22Rv1 (cell line): ENCODE measurements around the gene TMEM207.

Source experiments
- CTCF ChIP-seq: fragments of 450-650 bp; IDR thresholded peaks from 2 replicates; pipeline ENCODE4 v1.5.1; 2017; ENCODE audit warnings: mild to moderate bottlenecking
- ZFX ChIP-seq: fragments of 450-650 bp; IDR thresholded peaks from 2 replicates; pipeline ENCODE4 v1.6.1; 2017; ENCODE audit warnings: antibody characterized with exemption, borderline replicate concordance

GRCh38 chr3:190446573-190447279 is 3.0 kb downstream of the TMEM207 start:
- TF ChIP-seq CTCF (no peak), ZFX (no peak)
